GM10847 (cell line): ENCODE results near the gene AKAP6.

Source experiments
- POLR2A ChIP-seq: IDR thresholded peaks from 2 replicates; pipeline ENCODE4 v1.6.1; 2011; ENCODE audit not compliant: insufficient read length; ENCODE audit errors: extremely low read depth

AKAP6 gene

GRCh38 chr14:32627545-32628298 is 298.6 kb downstream of the AKAP6 start:
- TF ChIP-seq POLR2A, result no peak

DNA sequence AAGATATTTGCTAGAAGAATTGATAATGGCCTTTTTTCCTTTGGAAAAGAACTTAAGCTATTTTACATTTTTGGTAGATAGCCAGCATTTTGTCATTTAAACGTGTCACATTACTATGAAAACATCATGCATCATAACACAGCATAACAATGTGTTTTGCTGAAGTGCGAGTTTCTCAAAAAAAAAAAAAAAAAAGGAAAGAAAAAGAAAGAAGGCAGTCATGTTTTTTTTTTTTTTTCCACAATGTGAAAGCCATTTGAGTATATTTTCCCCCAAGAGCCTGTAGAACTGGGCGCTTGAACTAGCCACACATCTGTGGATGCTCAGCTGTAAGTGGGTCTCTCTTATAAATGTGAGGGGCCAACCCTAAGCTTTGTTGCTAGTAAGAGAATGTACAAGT is 300.1 kb downstream of the AKAP6 start:
- no peak for TF ChIP-seq POLR2A

DNA sequence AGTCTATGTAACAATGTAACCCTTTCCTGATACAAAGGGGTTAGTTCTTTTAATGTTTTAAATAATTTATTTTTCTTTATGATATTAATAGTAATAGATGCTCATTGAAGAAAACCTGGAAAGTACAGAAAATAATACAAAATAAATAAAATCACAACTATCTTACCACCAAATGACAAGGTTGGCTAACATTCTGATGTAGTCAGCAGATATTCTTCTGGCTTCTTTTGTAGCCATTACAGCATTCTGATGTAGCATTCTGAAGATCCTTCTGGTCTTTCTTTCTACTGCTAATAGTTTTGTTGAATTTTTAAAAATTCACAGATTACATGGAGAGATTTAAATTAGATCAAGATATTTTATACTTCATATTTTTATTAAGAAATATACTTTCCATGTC is 301.6 kb downstream of the AKAP6 start:
- TF ChIP-seq POLR2A, result no peak

GRCh38 chr14:32633224-32633859 is 304.2 kb downstream of the AKAP6 start:
- TF ChIP-seq POLR2A, result no peak

GRCh38 chr14:32633930-32634329 is 304.8 kb downstream of the AKAP6 start:
- TF ChIP-seq POLR2A, result no peak

GRCh38 chr14:32635061-32635719 is 306.1 kb downstream of the AKAP6 start:
- TF ChIP-seq POLR2A, result no peak

DNA sequence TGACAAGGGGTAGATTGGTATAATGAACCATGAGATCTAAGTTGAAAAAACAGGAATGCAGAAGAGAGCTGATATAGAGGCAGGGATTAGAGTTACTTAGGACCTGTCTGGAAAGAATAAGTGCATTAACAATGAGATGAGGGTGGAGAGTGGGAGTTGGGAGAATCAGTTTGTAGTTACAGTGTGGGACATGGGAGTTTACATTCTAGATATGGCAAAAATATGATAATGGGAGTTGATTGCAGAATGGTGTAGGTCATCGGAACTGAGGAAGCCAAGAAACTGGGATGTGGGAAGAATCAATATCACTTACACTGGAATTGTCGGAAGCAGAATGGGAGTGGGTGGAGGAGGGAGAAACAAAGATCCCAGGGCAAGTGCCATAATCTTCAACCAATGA is 308.5 kb downstream of the AKAP6 start:
- TF ChIP-seq POLR2A, result no peak

DNA sequence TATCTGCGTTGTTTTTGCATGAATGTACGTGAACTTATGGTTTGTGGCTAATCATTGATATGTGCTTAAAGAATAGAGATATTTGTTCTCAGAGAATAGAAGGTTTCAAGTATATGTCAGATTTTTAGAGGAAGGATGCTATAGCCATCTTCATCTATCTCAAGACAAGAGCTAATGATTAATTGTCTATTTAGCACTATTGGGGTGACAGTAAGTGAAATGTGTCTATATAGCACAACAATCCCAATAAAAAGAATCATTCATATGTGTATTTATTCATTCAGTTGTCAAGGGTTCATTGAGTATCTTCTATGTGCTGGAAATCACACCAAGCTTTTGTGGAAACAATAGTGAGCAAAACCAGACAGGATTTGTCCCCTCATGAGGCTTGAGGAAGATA is 310.1 kb downstream of the AKAP6 start:
- no peak for TF ChIP-seq POLR2A

DNA sequence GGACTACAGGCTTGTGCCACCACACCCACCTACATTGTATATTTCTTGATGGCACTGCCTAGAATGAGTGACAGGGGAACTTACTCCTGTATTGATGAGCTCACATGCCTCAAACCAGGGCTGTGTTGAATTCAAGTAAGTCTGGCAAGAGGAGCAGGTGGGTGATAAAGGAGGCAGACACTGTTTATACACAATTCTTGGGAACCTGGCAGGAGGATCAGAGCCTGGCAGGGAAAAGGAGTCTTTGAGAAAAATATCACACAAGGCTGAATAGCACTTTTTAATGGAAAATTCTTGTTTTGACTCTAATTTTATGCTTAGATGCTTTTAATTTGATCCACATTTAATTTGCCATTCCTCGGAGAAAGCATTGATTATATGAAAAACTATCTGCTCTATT is 316.5 kb downstream of the AKAP6 start:
- no peak for TF ChIP-seq POLR2A

GRCh38 chr14:32648434-32648833 is 319.3 kb downstream of the AKAP6 start:
- no peak for TF ChIP-seq POLR2A

DNA sequence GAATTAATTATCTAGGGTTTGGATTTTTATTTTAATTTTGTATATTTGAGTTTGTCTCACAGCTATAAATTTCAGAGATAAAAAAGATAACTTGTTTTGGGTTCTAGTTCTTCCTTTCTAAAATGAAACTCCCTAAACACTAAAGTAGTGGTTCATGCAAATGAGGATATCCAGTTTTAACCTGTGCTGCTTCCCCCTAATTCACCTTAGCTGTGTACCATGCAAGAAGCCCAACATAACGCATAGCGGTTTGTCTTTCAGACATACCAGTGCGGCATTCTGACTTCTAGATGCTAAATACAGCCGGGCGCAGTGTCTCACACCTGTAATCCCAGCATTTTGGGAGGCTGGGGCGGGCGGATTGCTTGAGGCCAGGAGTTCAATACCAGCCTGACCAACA is 320.9 kb downstream of the AKAP6 start:
- no peak for TF ChIP-seq POLR2A

DNA sequence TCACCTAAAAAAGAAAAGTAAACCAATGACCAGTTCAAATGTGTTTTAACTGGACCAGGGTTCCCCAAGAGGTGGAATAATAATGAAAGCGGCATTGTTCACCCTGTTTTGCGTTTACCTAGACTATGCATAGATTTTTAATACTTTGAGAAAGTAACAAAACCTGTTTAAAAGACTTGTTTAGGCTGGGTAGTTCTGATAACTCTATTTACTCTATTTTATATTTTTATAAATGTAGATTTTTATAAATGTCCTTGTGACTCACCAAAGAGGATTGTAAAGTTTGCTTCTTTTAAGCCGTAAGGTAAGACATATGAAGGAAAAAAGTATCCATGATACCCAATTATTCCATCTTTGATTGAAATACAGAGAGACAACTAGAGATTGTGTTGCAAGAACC is 321.6 kb downstream of the AKAP6 start:
- no peak for TF ChIP-seq POLR2A

GRCh38 chr14:32654106-32654505 is 325.0 kb downstream of the AKAP6 start:
- no peak for TF ChIP-seq POLR2A

GRCh38 chr14:32656601-32657000 is 327.5 kb downstream of the AKAP6 start:
- no peak for TF ChIP-seq POLR2A

DNA sequence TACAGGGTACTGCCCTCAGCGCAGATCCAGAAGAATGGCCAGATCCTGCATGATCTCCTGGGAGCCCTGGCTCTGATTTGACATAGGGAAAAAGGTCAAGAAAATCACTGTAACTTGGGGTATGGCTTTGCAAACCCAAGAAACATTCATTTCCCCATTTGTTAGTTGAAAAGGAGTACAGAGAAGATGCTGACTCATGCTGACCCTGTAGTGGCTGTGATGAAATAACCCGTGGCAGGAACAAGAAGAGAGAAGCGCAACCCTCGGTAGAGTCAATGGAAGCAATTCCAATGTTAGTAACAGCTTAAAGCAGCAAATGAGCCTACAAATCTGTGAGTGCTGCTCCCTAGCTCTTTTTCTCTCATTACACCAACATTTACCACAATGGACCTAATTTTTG is 328.0 kb downstream of the AKAP6 start:
- no peak for TF ChIP-seq POLR2A

GRCh38 chr14:32661216-32661615 is 332.1 kb downstream of the AKAP6 start:
- no peak for TF ChIP-seq POLR2A
